GM19463 (cell line): ENCODE results near the gene MPND.

Experiments
- ATAC-seq: cut with Tn5 transposase; IDR thresholded peaks from one replicate; pipeline ENCODE4 v1.9.1; 2021; ENCODE audit warnings: mild to moderate bottlenecking, moderate library complexity; ENCODE audit not compliant: unreplicated experiment

Gene MPND

GRCh38 chr19:4363571-4364304 lies 20.4 kb downstream of the MPND start:
- no peak for ATAC-seq

- ATAC-seq, result no peak
Observed at GRCh38 chr19:4365341-4365740, 22.0 kb downstream of the MPND start.

GRCh38 chr19:4365791-4366665 lies 22.7 kb downstream of the MPND start:
- no peak for ATAC-seq

- no peak for ATAC-seq
Observed at GRCh38 chr19:4366666-4367335, 23.4 kb downstream of the MPND start.

GRCh38 chr19:4367336-4367723 lies 24.0 kb downstream of the MPND start:
- ATAC-seq, result no peak

- no peak for ATAC-seq
Observed at GRCh38 chr19:4367781-4368127, 24.4 kb downstream of the MPND start.

- ATAC-seq, result no peak
Observed at GRCh38 chr19:4368128-4368820, 24.9 kb downstream of the MPND start.

- ATAC-seq, result peak; percentile 50
Observed at GRCh38 chr19:4369109-4369887, 25.9 kb downstream of the MPND start.

GRCh38 chr19:4369888-4370260 lies 26.5 kb downstream of the MPND start:
- ATAC-seq, result peak; percentile 47

GRCh38 chr19:4370418-4371041 lies 27.2 kb downstream of the MPND start:
- ATAC-seq, result no peak

GRCh38 chr19:4371247-4372164 lies 28.1 kb downstream of the MPND start:
- ATAC-seq, result no peak

- no peak for ATAC-seq
Observed at GRCh38 chr19:4372165-4373012, 29.0 kb downstream of the MPND start.

- ATAC-seq, result no peak
Observed at GRCh38 chr19:4373013-4373367, 29.6 kb downstream of the MPND start.

GRCh38 chr19:4373601-4374497 lies 30.5 kb downstream of the MPND start:
- ATAC-seq, result no peak

GRCh38 chr19:4374498-4375163 lies 31.3 kb downstream of the MPND start:
- no peak for ATAC-seq

- ATAC-seq, result peak; percentile 54
Observed at GRCh38 chr19:4375164-4376027, 32.0 kb downstream of the MPND start.
